Measurements from ENCODE around the gene VWA7.

VWA7 gene

DNA sequence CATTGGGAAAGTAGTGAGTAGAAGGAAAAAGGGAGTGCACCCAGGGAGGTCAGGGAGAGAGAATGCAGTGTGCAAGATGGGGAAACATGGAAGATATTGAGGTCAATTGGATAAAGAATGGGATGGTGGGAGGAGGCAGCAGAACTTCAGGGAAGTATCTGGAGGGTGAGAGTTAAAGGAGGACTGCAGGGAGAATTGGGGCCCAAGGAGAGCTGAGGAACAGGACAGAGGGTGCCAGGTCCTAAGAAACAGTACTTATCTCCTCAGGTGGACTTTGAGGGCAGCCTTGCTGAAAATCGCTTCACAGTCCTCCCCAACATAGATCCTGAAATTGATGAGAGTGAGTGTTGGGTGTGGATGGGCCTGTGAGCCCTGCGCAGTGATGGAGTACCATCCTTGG is 18.8 kb downstream of the VWA7 start:
- TF ChIP-seq CTCF (conservative IDR thresholded peaks at IDR 0.05; ENCODE audit: low read depth, low read length) = no peak
- no peak for DNase-seq (ENCODE audit: low read depth)
- no peak overlapping the region for H3K4me3 ChIP-seq (ENCODE audit: low read length)

DNA sequence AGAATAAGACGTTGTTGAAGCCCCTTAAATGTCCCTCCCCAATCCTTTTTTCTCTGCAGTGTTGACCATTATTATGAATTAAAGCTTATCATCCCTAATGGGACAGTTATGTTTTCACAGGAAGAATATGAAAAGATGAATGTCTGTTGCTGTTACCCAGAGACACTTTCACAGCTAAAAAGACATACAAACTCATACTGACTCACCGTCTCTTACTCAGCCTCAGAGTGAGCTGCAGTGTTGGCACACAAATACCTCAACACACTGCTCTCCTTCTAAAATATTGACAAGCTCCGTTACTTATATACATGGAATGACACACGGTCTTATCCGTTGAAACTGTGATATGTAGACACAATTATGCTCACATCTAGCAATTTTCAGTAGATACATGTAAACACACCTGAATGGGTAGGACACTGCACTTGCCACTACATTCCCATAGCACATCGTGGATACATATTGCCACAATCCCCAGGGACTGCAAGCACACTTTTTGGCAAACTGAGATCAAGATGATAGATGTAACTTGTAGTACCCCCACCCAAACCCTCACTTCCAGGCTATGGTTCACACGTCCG is 24.3 kb downstream of the VWA7 start:
- H3K4me3 ChIP-seq (ENCODE audit: low read length) = no peak overlapping the region
- no peak for TF ChIP-seq CTCF (conservative IDR thresholded peaks at IDR 0.05; ENCODE audit: low read depth, low read length)
- no peak for DNase-seq (ENCODE audit: low read depth)

GRCh38 chr6:31750411-31751022 is 26.6 kb downstream of the VWA7 start:
- no peak for TF ChIP-seq CTCF (conservative IDR thresholded peaks at IDR 0.05; ENCODE audit: low read depth, low read length)
- H3K4me3 ChIP-seq (ENCODE audit: low read length) = no peak overlapping the region
- DNase-seq (ENCODE audit: low read depth) = no peak

DNA sequence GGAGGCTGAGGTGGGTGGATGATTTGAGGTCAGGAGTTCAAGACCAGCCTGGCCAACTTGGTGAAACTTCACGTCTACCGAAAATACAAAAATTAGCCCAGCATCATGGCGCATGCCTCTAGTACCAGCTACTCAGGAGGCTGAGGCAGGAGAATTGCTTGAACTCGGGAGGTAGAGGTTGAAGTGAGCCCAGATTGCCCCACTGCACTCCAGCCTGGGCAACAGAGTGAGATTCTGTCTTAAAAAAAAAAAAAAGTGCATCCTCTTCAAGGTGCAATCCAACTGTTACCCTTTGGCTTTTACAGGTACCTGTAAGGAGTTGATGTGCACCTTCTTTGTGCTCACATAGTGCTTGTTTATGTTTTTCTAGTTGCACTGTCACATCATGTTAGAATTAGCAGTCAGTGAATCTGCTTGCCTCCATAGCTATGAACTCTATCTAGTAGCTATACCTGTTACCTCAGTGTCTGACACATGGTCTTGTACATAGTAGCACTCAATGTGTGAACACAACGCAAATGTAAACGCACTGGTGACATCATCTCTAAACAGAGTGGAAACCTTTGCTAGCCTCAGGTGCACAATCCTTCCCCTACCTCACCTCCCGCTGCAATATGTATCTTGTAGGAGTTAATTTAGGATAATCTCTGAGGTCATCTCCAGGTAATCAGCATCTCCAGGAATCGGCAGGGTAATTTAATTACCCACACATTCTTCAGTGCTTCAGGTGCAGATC is 27.7 kb downstream of the VWA7 start:
- H3K4me3 ChIP-seq (ENCODE audit: low read length) = no peak overlapping the region
- no peak for DNase-seq (ENCODE audit: low read depth)
- TF ChIP-seq CTCF (conservative IDR thresholded peaks at IDR 0.05; ENCODE audit: low read depth, low read length) = no peak

- H3K4me3 ChIP-seq (ENCODE audit: low read length) = no peak overlapping the region
- no peak for DNase-seq (ENCODE audit: low read depth)
- TF ChIP-seq CTCF (conservative IDR thresholded peaks at IDR 0.05; ENCODE audit: low read depth, low read length) = no peak
Measured at GRCh38 chr6:31744422-31744821, 32.7 kb downstream of the VWA7 start.

GRCh38 chr6:31742894-31743293 is 34.2 kb downstream of the VWA7 start:
- DNase-seq (ENCODE audit: low read depth) = no peak
- no peak for TF ChIP-seq CTCF (conservative IDR thresholded peaks at IDR 0.05; ENCODE audit: low read depth, low read length)

DNA sequence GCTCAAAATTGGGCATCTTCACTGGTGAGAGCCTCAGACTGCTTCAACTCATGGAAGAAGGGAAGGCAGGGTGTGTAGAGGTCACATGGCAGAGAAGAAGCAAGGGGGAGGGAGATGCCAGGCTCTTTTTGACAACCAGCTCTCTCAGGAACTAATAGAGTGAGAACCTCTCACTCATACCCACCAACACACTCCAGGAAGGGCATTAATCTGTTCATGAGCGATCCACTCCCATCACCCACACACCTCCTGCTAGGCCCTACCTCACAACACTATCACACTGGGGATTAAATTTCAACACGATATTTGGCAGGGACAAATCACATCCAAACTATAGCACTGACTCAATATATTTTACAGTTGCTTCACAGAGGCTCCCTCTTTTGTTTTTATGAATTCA is 35.3 kb downstream of the VWA7 start:
- DNase-seq (ENCODE audit: low read depth) = no peak
- TF ChIP-seq CTCF (conservative IDR thresholded peaks at IDR 0.05; ENCODE audit: low read depth, low read length) = no peak
- H3K4me3 ChIP-seq (ENCODE audit: low read length) = no peak overlapping the region

More at GRCh38 chr6:31742894-31743293, 34.2 kb downstream of the VWA7 start:
- H3K4me3 ChIP-seq (ENCODE audit: low read length) = no peak overlapping the region
